GM12878 (cell line): Measurements from ENCODE around the gene RNASEL. TPM values are rescaled to one million over a fixed set of nuclear protein-coding genes. Genes with fewer than 3 reads are reported as not detected.

Source experiments
- ATAC-seq: fragments of 200-7000 bp; cut with Tn5 transposase; 3 replicates; pipeline ENCODE4 v1.9.1; 2020; ENCODE audit warnings: mild to moderate bottlenecking, moderate library complexity
- BruUV-seq: library from RNA; stranded (reverse); fragments of 400-500 nt; replicated peaks from 2 replicates; lab custom pipeline; 2021; lab: Mats Ljungman, UMichigan
- CTCF ChIA-PET: fragments of 300-600 bp; sonication (Branson Sonifier 250); formaldehyde crosslinking; extraction: SDS; loops from one replicate; lab custom pipeline; 2021; ENCODE audit warnings: inconsistent platforms; lab: Yijun Ruan, JAX
- POLR2A ChIA-PET: fragments of 350-600 bp; formaldehyde crosslinking; extraction: SDS; loops from one replicate; lab custom pipeline; 2021; ENCODE audit warnings: inconsistent platforms; lab: Charles Lee
- RAD21 ChIA-PET: fragments of 300-600 bp; sonication (Branson Sonifier 250); formaldehyde crosslinking; loops from one replicate; lab custom pipeline; 2023; ENCODE audit warnings: antibody characterized with exemption; ENCODE audit not compliant: unreplicated experiment; lab: Charles Lee
- SMC1A ChIA-PET: fragments of 300-600 bp; sonication (Branson Sonifier 250); formaldehyde crosslinking; loops from one replicate; lab custom pipeline; 2023; ENCODE audit not compliant: unreplicated experiment, uncharacterized antibody; lab: Charles Lee
- DNase-seq: peaks from one replicate; pipeline ENCODE4 v3.0.0-alpha.2; 2011; ENCODE audit warnings: low read depth, low spot score
- FAIRE-seq: peaks from 3 replicates; lab custom pipeline; 2011; peaks lifted over from hg19 to GRCh38; lab: Jason Lieb, UNC
- H2AFZ ChIP-seq: 2 replicates; pipeline ENCODE4 v1.6.0; 2011; ENCODE audit warnings: low read depth, low read length, control low read depth; ENCODE audit not compliant: control insufficient read depth
- H3K27ac ChIP-seq: 2 replicates; pipeline ENCODE4 v1.5.1; 2011; ENCODE audit warnings: control low read depth; ENCODE audit not compliant: control insufficient read depth, insufficient read depth
- H3K27me3 ChIP-seq, 2 experiments: replicated peaks in 1 of 2; 2 replicates each; pipeline versions ENCODE4 v1.6.0 to v1.6.1; 2011; ENCODE audit warnings: low read length in 1 of 2; ENCODE audit not compliant: control insufficient read depth in 2 of 2, insufficient read depth in 2 of 2
- H3K36me3 ChIP-seq, 2 experiments: 2 replicates each; pipeline ENCODE4 v1.5.1; 2011; ENCODE audit warnings: low read length in 1 of 2; ENCODE audit not compliant: control insufficient read depth in 2 of 2, insufficient read depth in 2 of 2
- H3K4me1 ChIP-seq: 2 replicates; pipeline ENCODE4 v1.6.1; 2011; ENCODE audit warnings: mild to moderate bottlenecking, low read length, moderate library complexity, mixed read lengths; ENCODE audit not compliant: control insufficient read depth, insufficient read depth
- H3K4me2 ChIP-seq: 2 replicates; pipeline ENCODE4 v1.6.0; 2011; ENCODE audit warnings: control low read depth; ENCODE audit not compliant: control insufficient read depth, insufficient read depth
- H3K4me3 ChIP-seq: fragments of 200-600 bp; sonication (generic); 2 replicates; pipeline ENCODE4 v1.5.1; 2016
- H3K79me2 ChIP-seq: 2 replicates; pipeline ENCODE4 v1.6.0; 2011; ENCODE audit warnings: low read length; ENCODE audit not compliant: control insufficient read depth, insufficient read depth
- H3K9ac ChIP-seq: 2 replicates; pipeline ENCODE4 v1.8.0; 2011; ENCODE audit warnings: low read length, control low read depth, mixed read lengths; ENCODE audit not compliant: control insufficient read depth, insufficient read depth
- H3K9me3 ChIP-seq: replicated peaks from 3 replicates; pipeline ENCODE4 v1.5.1; 2011; ENCODE audit warnings: mild to moderate bottlenecking, low read length; ENCODE audit not compliant: control insufficient read depth, insufficient read depth
- H4K20me1 ChIP-seq: 2 replicates; pipeline ENCODE4 v1.6.0; 2011; ENCODE audit not compliant: control insufficient read depth, insufficient read depth
- BCL11A ChIP-seq: IDR thresholded peaks from 2 replicates; pipeline ENCODE4 v1.6.1; 2011; ENCODE audit warnings: low read depth, low read length
- CBFB ChIP-seq: IDR thresholded peaks from 2 replicates; pipeline ENCODE4 v1.6.1; 2016; ENCODE audit warnings: antibody characterized with exemption, low read depth
- CHD2 ChIP-seq: IDR thresholded peaks from 2 replicates; pipeline ENCODE4 v1.6.1; 2011; ENCODE audit warnings: low read depth, low read length, improper control_type of control experiment, borderline replicate concordance
- CREM ChIP-seq: IDR thresholded peaks from 2 replicates; pipeline ENCODE4 v1.6.1; 2014; ENCODE audit warnings: antibody characterized with exemption, low read depth
- DPF2 ChIP-seq: fragments of 450-650 bp; IDR thresholded peaks from 2 replicates; pipeline ENCODE4 v1.6.1; 2017; ENCODE audit warnings: mild to moderate bottlenecking
- EP300 ChIP-seq, 2 experiments: fragments of 150-350 bp in 1 of 2; IDR thresholded peaks; 2 replicates each; pipeline ENCODE4 v1.6.1; 2011 to 2012; ENCODE audit warnings: low read depth in 2 of 2, low read length in 2 of 2, borderline replicate concordance in 1 of 2, improper control_type of control experiment in 1 of 2, inconsistent platforms in 1 of 2; ENCODE audit not compliant: control insufficient read depth in 1 of 2
- ETV6 ChIP-seq, 2 experiments: fragments of 450-650 bp in 1 of 2; IDR thresholded peaks in 1 of 2; conservative IDR thresholded peaks in 1 of 2; 2 replicates each; pipeline ENCODE4 v1.6.1; 2014; ENCODE audit warnings: antibody characterized with exemption in 1 of 2, borderline replicate concordance in 1 of 2, low read depth in 1 of 2, mild to moderate bottlenecking in 1 of 2, moderate library complexity in 1 of 2
- FOS ChIP-seq: IDR thresholded peaks from 3 replicates; pipeline ENCODE4 v1.6.1; 2011; ENCODE audit warnings: borderline replicate concordance; ENCODE audit not compliant: insufficient read length; ENCODE audit errors: extremely low read depth
- GATAD2B ChIP-seq: fragments of 450-650 bp; conservative IDR thresholded peaks from 2 replicates; pipeline ENCODE4 v1.6.1; 2017; ENCODE audit warnings: low read depth, mild to moderate bottlenecking, moderate library complexity
- IKZF2 ChIP-seq, 2 experiments: fragments of 450-650 bp; IDR thresholded peaks; 2 replicates each; pipeline ENCODE4 v1.6.1; 2017; ENCODE audit warnings: mild to moderate bottlenecking in 2 of 2, moderate library complexity in 2 of 2
- MTA2 ChIP-seq: fragments of 450-650 bp; IDR thresholded peaks from 2 replicates; pipeline ENCODE4 v1.6.1; 2016; ENCODE audit warnings: low read depth, mild to moderate bottlenecking, moderate library complexity
- NBN ChIP-seq: fragments of 450-650 bp; IDR thresholded peaks from 2 replicates; pipeline ENCODE4 v1.6.1; 2016
- PKNOX1 ChIP-seq: fragments of 450-650 bp; IDR thresholded peaks from 2 replicates; pipeline ENCODE4 v1.6.1; 2016; ENCODE audit warnings: mild to moderate bottlenecking
- TARDBP ChIP-seq: IDR thresholded peaks from 2 replicates; pipeline ENCODE4 v1.6.1; 2016; ENCODE audit warnings: borderline replicate concordance
- ZBED1 ChIP-seq: IDR thresholded peaks from 2 replicates; pipeline ENCODE4 v1.6.1; 2016; ENCODE audit warnings: borderline replicate concordance
- ZNF687 ChIP-seq: fragments of 450-650 bp; IDR thresholded peaks from 2 replicates; pipeline ENCODE4 v1.6.1; 2017; ENCODE audit warnings: mild to moderate bottlenecking, moderate library complexity
- WGBS: methylation state at CpG from one replicate; pipeline ENCODE4 v1.1.6; 2016; ENCODE audit warnings: low lambda C conversion rate; ENCODE audit not compliant: insufficient replicate concordance, insufficient coverage; ENCODE audit errors: missing lambda C conversion rate; 5-methylcytosine and 5-hydroxymethylcytosine counted together
- in situ Hi-C: fragments of 300-500 bp; cut with MboI; formaldehyde crosslinking; loops from 9 replicates; pipeline ENCODE4 v1.14.3; 2018; ENCODE audit warnings: mixed read lengths
- intact Hi-C: fragments of 100-400 bp; cut with micrococcal nuclease; formaldehyde crosslinking; loops from one replicate; pipeline ENCODE4 v1.14.2; 2022; ENCODE audit not compliant: unreplicated experiment
- polyA plus RNA-seq, 11 experiments: library from polyadenylated mRNA; depleted of rRNA in 4 of 11; unstranded in 6 of 11; stranded (reverse) in 5 of 11; fragments of >200 nt; fragmentation: Nextera tagmentation in 4 of 11; fragmentation: Illumina TruSeq in 1 of 11; extraction: Ambion mirVana in 4 of 11; extraction: Trizol in 1 of 11; gene quantifications; 1 replicate in 1 of 11; 2 replicates in 10 of 11; pipeline versions ENCODE4 v1.2.1 to v1.2.3, GENCODE V29; 2011 to 2016; ENCODE audit warnings: inconsistent platforms in 2 of 11, missing spikeins in 2 of 11, low read depth in 1 of 11
- total RNA-seq, 4 experiments: library from RNA; depleted of rRNA in 3 of 4; stranded (reverse); fragments of >200 nt in 3 of 4; fragmentation: Illumina TruSeq in 1 of 4; extraction: Trizol in 1 of 4; gene quantifications; 2 replicates each; pipeline versions ENCODE4 v1.2.1 to v1.2.3, GENCODE V29; 2013 to 2021
- TF ChIP-seq, protein P1 (sequence below): fragments of 450-650 bp; IDR thresholded peaks from 2 replicates; pipeline ENCODE4 v1.6.1; 2016; ENCODE audit warnings: mild to moderate bottlenecking

Gene RNASEL
- total and polyA plus RNA-seq, 10 of the 15 experiments (the other 5 are each of a cell fraction or from before 2014, with no cell fraction given), result 3.0 to 10.8 (median 5.0) TPM

DNA sequence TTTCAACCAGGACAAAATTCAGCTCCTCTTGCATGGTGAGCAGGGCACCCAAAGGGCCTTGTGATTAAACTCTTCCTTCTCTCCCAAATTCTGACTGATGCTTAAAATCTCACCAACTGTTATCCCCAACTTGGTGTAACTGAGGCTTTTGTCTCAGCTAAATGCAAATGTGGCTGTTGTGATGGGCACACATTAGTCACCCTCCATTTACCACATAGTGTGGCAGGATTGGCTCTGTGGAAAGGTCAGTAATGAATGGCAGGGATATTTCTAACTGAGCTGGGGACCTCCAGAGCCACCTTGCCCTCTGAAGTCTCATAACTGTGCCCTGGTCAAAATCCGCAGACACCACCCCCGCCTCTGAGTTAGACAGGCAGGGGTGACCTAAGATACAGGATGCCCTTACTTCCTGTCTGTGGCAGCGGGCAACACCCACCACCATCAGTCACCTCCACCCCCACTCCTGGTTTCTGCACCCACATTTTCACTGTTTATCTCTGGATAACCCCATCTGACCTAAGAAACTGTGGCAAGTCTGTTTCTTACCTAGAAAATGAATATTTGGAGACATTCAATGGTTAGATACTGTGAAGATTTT is 40.5 kb upstream of the RNASEL start:
- H3K9me3 ChIP-seq, result no peaks in the 10 kb centered on the region
- ChIA-PET SMC1A (interaction anchor here (0.9 to 14.8 kb wide), 15 partner anchors 9 to 153 kb away, joined by 3 to 238 read pairs (median 5); partner anchors contain the start of gene RGS16), POLR2A (interaction anchor here (0.9 to 5.1 kb wide), 9 partner anchors 8 to 52 kb away, joined by 3 to 51 read pairs (median 4); no protein-coding TSS in a partner anchor), RAD21 (interaction anchor here (0.7 to 3.2 kb wide), 16 partner anchors 12 to 154 kb away, joined by 3 to 31 read pairs (median 4); partner anchors contain the start of gene RGS16), CTCF (interaction anchor here (0.6 to 4.3 kb wide), 13 partner anchors 8 to 1005 kb away, joined by 3 to 31 read pairs (median 4); partner anchors contain the start of gene RGS16)
- BruUV-seq, result no TSS peak
- H3K27me3 ChIP-seq, result no peaks in the 10 kb centered on the region
- H2AFZ ChIP-seq, result no peak overlapping the region
- intact Hi-C loops (loop anchor here (1.0 to 5.0 kb wide), 2 partner anchors 14 to 48 kb away; no protein-coding TSS in a partner anchor), in situ Hi-C loops (no loop called here)
- H3K36me3 ChIP-seq, result no peaks in the 10 kb centered on the region
- peak; percentile 88 for ATAC-seq
- no peaks in the 10 kb centered on the region for H3K79me2 ChIP-seq
- H3K27ac ChIP-seq, result no peak overlapping the region
- no peak overlapping the region for H3K9ac ChIP-seq
- peaks cover 52% of the 10 kb centered on the region for H3K4me1 ChIP-seq
- no peak for DNase-seq
- H4K20me1 ChIP-seq, result no peaks in the 10 kb centered on the region
- 0% methylated on average over 3 of the region's 3 CpGs for WGBS
- H3K4me2 ChIP-seq, result peak overlapping the region; percentile 53
- FAIRE-seq, result no peak
- H3K4me3 ChIP-seq, result no peak overlapping the region
- peak; percentile 88 for TF ChIP-seq DPF2
- 0 out of 2 replicates have a peak, but pooled peaks have one; percentile 46 for TF ChIP-seq CBFB
- TF ChIP-seq GATAD2B, result peak; percentile 86
- peak; percentile 45; the same call in 1 of the 2 replicates for TF ChIP-seq BCL11A
- TF ChIP-seq ZNF687, result no peak
- TF ChIP-seq FOS, result no peak
- TF ChIP-seq TARDBP, result no peak
- TF ChIP-seq NBN, result peak; percentile 50; the same call in 1 of the 2 replicates
- peak; percentile 75 for TF ChIP-seq MTA2
- TF ChIP-seq, protein P1, sequence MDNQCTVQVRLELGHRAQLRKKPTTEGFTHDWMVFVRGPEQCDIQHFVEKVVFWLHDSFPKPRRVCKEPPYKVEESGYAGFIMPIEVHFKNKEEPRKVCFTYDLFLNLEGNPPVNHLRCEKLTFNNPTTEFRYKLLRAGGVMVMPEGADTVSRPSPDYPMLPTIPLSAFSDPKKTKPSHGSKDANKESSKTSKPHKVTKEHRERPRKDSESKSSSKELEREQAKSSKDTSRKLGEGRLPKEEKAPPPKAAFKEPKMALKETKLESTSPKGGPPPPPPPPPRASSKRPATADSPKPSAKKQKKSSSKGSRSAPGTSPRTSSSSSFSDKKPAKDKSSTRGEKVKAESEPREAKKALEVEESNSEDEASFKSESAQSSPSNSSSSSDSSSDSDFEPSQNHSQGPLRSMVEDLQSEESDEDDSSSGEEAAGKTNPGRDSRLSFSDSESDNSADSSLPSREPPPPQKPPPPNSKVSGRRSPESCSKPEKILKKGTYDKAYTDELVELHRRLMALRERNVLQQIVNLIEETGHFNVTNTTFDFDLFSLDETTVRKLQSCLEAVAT, result no peak
- 0 out of 4 replicates have a peak, but pooled peaks of 1 of the 2 experiments have one; percentile 49 for TF ChIP-seq ETV6 (conservative IDR thresholded peaks at IDR 0.05 in 1 of 2, IDR thresholded peaks at IDR 0.05 in 1 of 2; ENCODE audit: borderline replicate concordance in 1 of 2, low read depth in 1 of 2)
- peak; percentile 26 to 61; a peak in 2 of 4 replicates for TF ChIP-seq EP300 (IDR thresholded peaks at IDR 0.05; ENCODE audit: borderline replicate concordance in 1 of 2, control insufficient read depth in 1 of 2, low read depth in 2 of 2, low read length in 2 of 2)
- peak; percentile 47; the same call in 1 of the 2 replicates for TF ChIP-seq PKNOX1
- peak; percentile 51; the same call in 1 of the 2 replicates for TF ChIP-seq CHD2
- TF ChIP-seq IKZF2 (IDR thresholded peaks at IDR 0.05), result peak; percentile 61 to 66
- TF ChIP-seq ZBED1, result peak; percentile 59; the same call in 1 of the 2 replicates
- TF ChIP-seq CREM, result peak; percentile 57; the same call in 1 of the 2 replicates
